Fibroblast of villous mesenchyme (primary cell): ENCODE measurements around the gene CEP104. TPM values are rescaled to one million over a fixed set of nuclear protein-coding genes. Genes with fewer than 3 reads are reported as not detected.

Experiments used
- DNase-seq: peaks from one replicate; pipeline ENCODE4 v3.0.0-alpha.2; 2010; ENCODE audit warnings: low read depth
- H3K4me3 ChIP-seq: 2 replicates; pipeline ENCODE4 v1.5.1; 2011; ENCODE audit warnings: low read depth, mild to moderate bottlenecking, low read length
- CTCF ChIP-seq: IDR thresholded peaks from 2 replicates; pipeline ENCODE4 v1.5.1; 2012; ENCODE audit warnings: low read depth, mild to moderate bottlenecking, low read length; ENCODE audit not compliant: insufficient read depth
- total RNA-seq: library from RNA; depleted of rRNA; stranded (reverse); fragments of >200 nt; gene quantifications from 2 replicates; pipeline ENCODE4 v1.2.3, GENCODE V29; 2012

CEP104 gene
- total RNA-seq, 1 donor, result 28.1 TPM

- H3K4me3 ChIP-seq, result no peak overlapping the region
- TF ChIP-seq CTCF, result no peak
- no peak for DNase-seq
These were observed 78.3 kb downstream of the CEP104 start for GRCh38 chr1:3778590-3779264.

GRCh38 chr1:3777647-3778589 is 79.1 kb downstream of the CEP104 start:
- TF ChIP-seq CTCF, result no peak
- no peak overlapping the region for H3K4me3 ChIP-seq
- no peak for DNase-seq

- TF ChIP-seq CTCF, result no peak
- H3K4me3 ChIP-seq, result no peak overlapping the region
- DNase-seq, result no peak
These were observed 79.9 kb downstream of the CEP104 start for GRCh38 chr1:3777078-3777547.

GRCh38 chr1:3776231-3776961 is 80.6 kb downstream of the CEP104 start:
- TF ChIP-seq CTCF, result no peak
- no peak for DNase-seq
- H3K4me3 ChIP-seq, result no peak overlapping the region

- TF ChIP-seq CTCF, result peak; percentile 33
- peak; percentile 83 for DNase-seq
- H3K4me3 ChIP-seq, result no peak overlapping the region
These were observed 81.4 kb downstream of the CEP104 start for GRCh38 chr1:3775490-3776230.

- TF ChIP-seq CTCF, result no peak
- peak; percentile 27 for DNase-seq
- H3K4me3 ChIP-seq, result no peak overlapping the region
These were observed 82.0 kb downstream of the CEP104 start for GRCh38 chr1:3774946-3775489.
